Inferior parietal cortex (tissue), 1 donor: ENCODE data around the gene PHF14.

Source experiments
- DNase-seq: peaks from one replicate; pipeline ENCODE4 v3.0.0-alpha.2; 2016; ENCODE audit errors: extremely low spot score

The PHF14 gene

GRCh38 chr7:11104578-11104977 lies 130.9 kb downstream of the PHF14 start:
- no peak for DNase-seq

DNA sequence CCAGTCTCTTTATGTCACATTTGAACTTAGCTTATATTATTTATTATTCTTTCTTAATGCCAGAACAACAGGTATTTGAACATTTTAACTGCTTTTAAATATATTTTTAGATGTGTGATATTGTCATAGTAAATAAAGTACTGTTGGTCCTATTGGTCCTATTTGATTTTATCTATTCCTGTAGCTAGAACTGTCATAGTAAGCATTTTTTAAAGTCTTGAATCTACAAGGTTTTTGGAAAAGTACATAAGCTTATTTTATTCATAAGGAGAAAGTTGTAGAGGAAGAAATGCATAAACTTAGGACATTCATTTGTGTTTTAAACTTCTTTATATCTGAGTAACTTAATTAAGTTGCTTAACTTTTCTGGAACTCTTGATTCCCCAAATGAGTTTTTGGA lies 136.0 kb downstream of the PHF14 start:
- DNase-seq = no peak

- DNase-seq = no peak
Measured at GRCh38 chr7:11120068-11120664, 146.5 kb downstream of the PHF14 start.

DNA sequence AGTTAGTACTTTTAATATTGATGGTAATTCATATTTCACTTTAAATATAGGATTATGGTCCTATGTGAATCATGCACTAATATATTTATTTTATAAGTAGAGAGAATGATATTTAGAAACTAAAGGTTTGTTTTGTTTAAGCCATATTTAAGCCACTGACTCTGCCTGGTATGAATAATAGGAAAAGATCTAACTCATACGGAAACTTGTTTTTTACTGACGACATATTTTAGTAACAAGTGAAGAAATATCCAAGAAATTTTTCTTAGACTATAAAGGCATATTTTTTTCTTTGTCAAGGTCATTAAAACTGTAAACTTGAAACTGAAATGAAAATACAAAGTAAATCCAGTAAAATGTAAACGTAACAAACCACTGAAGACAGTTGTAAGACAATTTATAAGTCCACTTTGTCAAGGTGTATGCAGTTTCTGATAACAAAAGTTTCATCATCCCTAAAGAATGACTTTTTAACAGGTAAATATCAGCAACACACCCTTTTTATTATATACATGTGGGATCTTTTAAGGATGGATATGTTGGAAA lies 147.1 kb downstream of the PHF14 start:
- DNase-seq = no peak

DNA sequence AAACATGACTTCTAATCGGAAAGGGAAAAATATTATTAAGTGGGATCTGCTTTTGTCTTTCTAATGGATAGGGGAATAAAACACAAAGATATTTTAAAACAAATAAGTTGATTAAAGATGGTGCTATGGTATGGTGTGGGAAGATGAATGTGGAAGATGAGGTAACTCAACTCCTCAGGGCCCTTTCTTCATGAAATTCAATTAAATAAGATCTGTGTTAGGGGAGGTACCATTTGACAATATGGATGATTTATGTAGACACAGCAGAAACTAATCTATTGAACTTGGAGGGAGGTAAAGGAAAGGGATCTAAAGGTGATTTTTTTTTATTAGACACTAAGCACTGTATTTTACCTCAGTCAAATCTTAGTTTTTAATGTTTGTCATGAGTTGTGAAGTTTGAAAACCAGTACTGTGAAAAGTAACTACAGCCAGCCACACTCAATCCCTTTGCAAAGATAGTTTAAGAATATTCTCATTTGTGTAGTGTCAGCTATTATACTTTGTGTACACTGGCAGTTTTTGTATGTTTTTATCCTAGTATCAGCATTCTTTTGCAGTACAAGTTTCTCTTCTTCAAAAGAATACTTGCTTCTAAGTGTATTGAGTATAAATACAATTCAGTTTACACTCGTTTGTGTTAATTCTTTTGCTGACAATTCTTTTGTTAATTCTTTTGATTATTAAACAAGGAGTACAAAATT lies 151.3 kb downstream of the PHF14 start:
- DNase-seq = no peak

DNA sequence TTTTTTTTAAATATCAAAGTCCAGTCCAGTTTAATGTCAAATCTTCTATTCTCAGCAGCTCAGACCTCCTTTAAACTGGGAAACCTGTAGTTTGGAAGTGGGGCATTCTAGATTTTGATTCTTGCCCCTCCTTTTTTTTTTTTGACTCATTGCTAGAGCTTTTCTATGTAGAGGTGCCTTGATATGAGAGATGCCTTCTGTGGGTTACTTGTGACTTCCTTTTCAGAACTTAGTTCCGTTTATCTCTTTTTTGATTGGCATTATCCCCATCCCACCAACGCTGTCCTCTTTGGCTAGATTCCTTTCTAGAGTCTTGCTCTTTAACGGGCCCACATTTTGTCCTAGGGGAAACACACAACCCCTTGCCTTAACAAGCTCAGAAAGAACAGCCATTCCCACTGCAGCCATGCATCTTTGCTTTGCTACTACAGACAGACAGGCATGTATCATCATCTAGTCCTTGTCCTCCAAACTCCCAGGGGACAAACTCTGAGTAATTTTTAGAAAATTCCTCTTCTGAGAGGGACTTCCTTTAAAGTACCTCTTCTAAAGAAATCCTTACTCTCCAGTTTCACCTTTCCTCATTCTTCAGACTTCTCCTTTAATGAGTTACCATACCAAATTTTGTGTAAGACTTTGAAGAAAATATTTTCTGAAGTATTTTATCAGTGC lies 153.6 kb downstream of the PHF14 start:
- no peak for DNase-seq

DNA sequence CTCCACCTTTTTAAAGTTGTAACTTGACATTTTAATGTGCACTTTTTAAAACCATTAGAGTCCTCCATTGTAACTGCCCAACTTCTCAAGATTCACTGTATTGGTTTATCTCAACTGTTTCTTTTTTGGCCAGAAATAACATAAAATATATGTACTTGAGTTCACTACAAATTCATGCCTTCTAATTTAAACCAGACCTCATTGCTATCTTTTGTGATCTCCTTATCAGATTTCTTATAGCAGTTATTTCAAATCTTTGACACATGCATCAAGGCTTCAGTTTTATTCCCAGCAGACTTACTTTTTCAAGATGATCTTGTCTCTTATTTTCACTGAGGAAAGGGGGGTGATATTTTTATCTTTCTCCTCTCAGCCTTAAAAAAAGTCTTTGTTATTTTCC lies 154.3 kb downstream of the PHF14 start:
- DNase-seq = no peak

GRCh38 chr7:11128498-11128897 lies 154.8 kb downstream of the PHF14 start:
- DNase-seq = no peak

GRCh38 chr7:11130012-11130411 lies 156.3 kb downstream of the PHF14 start:
- no peak for DNase-seq

DNA sequence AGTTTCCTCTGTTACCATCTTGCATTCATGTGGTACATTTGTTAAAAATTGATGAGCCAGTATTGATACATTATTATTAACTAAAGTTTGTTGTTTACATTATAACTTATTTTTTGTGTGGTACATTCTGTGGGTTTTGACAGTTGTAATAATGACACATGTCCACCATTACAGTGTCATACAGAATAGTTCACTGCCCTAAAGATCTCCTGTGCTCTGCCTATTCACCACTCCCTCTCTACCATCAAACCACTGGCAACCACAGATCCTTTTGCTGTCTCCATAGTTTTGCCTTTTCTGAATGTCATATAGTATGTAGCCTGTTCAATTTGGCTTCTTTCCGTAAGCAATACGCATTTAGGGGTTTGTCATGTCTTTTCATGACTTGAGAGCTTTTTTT lies 156.9 kb downstream of the PHF14 start:
- DNase-seq = no peak

DNA sequence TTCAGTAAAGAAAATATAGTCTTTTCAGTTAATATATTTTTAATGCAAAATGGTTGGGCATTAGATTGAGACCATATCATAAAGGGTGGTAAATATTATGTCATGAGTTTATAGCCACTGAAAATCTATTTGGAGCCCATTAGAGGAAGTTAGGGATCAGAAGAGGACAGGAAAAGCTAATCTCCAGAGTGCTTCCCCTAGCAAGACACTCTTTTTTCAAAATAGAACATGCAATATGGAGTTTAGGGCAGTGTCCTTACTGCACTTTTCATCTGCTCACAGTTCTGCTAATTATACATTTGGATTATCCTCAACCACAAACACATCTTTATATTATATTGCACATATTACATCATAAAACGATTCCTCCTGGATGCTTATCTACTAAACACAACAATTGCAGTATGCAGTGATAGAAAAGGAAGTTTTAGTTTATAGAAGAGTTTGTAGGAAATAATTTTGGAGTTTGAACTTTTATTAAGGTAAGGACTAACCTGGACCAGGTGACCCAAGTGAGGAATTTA lies 159.8 kb downstream of the PHF14 start:
- DNase-seq = no peak

DNA sequence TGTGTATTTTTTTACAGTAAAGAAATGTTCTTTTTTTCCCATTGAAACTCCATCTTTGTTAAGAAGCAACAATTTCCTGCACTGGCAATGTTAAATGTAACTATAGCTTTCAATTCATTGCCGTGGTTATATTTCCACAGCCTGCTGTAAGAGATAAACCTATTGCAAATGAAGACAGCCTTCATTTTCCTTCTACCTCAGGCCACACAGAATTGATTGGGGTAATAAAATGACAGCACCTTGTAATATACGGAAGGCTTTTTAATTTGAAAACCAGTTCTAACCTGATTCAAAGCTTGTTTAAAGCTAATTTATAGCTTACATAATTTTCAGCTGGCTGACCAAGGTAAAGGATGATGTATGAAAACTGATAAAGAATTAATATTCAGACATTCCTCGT lies 161.9 kb downstream of the PHF14 start:
- DNase-seq = no peak

DNA sequence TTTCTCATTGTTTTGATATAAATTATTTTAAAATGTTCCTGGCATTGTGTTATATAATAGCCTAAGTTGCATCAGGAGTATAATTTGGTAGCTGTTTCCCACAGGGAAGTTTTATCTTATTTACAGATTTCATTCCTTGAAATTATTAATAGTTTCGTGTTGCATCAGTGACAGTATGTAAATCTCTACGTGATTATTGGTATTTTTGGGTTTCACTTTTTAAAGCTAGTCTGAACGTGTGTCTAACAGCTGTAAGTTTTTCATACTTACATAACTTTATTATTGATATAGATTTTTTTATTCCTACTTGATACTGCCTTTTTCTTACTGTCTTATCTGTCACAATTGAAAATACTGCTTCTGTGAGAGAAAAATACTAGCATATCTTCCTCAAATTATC lies 167.9 kb downstream of the PHF14 start:
- no peak for DNase-seq

DNA sequence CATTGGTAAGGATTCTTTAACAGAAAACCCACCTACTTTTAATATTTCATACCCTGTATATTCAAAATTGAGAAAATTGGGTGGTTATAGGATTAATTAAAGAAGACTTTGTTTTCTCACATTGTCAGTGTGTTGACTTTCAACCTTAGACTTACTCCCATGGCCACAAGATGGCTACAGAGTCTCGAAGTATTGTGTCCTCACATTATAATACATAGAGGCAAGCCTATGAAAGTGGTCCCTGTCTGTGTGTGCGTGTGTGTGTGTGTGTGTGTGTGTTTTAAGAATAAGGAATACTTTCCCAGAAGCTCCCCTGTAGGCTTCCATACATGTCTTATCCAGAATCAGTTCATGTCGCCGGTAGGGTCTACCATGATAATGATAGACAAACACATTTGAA lies 180.0 kb downstream of the PHF14 start:
- DNase-seq = no peak

GRCh38 chr7:11155883-11156282 lies 182.2 kb downstream of the PHF14 start:
- no peak for DNase-seq

DNA sequence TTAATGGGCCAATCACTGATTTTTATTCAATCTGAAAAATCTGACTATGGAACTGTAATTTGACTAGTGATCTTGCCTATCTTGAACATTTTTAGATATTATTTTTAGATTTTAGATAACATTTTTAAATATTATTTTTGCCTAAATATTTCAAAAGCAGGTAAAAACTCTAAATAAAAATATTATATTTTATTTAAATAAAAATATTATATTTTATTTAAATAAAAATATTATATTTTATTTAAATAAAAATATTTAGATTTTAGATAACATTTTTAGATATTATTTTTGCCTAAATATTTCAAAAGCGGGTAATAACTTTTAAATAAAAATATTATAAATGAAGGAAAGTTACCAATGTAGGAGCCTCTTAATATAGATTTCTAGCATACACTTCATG lies 187.8 kb downstream of the PHF14 start:
- DNase-seq = no peak

DNA sequence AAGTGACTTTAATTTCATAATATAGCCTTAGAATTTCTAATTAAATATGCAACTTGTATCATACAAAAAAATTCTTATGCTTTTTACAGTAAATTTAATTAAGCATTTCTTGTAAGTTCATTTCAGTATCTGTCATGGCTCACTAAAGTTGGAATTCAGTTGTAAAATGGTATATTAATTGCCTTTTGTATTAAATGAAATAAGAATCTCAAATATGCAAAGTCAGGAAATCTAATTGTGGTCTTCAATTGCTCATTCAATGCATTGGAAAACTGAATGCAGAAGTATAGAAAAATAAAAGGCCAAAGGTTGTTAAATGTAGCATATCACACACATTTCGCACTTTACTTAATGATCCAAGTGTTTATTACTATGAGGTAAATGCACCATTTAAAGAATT lies 189.5 kb downstream of the PHF14 start:
- DNase-seq = no peak

DNA sequence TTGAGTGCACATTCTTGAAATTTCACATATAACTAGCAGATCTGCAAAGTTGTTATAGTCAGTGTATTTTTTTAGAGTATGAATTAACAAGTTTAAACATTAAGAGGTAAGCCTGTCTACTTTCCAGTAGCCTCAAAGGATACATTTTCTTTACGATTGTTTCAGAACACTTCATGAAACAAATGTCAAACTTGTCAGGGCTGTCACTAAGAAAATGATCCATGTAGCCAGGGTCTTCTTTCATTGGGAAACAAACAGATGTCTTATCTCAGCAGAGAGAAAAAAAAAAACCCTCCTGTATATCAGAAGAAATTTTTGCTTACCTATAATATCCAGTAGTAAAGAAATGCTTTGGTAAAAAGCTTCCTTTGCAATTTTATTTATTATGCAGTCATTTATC lies 192.4 kb downstream of the PHF14 start:
- DNase-seq = no peak

DNA sequence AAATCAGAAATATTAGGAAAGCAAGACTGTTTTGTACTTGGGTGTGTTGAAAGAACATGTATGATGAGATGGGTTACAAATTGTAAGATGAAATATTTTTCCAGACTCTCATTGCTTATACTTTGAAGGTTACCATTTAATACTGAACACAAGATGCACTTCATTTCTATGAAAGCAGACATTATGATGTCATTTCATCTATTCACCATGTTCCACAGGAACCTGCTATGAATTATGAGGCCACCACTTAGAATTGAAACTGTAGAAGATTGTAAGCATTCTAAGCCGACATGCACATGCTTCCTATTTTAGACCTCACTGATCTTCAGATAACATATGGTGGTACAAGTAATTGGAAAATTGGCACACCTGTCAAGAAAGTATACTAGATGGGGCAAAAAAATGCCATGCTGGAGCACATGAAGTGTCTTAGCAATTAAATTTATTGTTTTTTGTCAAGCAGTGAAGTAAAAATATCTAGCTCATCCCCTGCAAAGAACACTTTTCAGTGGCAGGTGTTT lies 195.0 kb downstream of the PHF14 start:
- DNase-seq = peak; percentile 20

GRCh38 chr7:11170175-11170574 lies 196.5 kb downstream of the PHF14 start:
- DNase-seq = peak; percentile 56

- DNase-seq = no peak
Measured at GRCh38 chr7:11170863-11171568, 197.3 kb downstream of the PHF14 start.
